GM19395 (cell line): ENCODE data around the gene EXOC7.

Experiments
- ATAC-seq: cut with Tn5 transposase; IDR thresholded peaks from one replicate; pipeline ENCODE4 v1.9.1; 2021; ENCODE audit warnings: mild to moderate bottlenecking, moderate library complexity; ENCODE audit not compliant: unreplicated experiment

The EXOC7 gene

DNA sequence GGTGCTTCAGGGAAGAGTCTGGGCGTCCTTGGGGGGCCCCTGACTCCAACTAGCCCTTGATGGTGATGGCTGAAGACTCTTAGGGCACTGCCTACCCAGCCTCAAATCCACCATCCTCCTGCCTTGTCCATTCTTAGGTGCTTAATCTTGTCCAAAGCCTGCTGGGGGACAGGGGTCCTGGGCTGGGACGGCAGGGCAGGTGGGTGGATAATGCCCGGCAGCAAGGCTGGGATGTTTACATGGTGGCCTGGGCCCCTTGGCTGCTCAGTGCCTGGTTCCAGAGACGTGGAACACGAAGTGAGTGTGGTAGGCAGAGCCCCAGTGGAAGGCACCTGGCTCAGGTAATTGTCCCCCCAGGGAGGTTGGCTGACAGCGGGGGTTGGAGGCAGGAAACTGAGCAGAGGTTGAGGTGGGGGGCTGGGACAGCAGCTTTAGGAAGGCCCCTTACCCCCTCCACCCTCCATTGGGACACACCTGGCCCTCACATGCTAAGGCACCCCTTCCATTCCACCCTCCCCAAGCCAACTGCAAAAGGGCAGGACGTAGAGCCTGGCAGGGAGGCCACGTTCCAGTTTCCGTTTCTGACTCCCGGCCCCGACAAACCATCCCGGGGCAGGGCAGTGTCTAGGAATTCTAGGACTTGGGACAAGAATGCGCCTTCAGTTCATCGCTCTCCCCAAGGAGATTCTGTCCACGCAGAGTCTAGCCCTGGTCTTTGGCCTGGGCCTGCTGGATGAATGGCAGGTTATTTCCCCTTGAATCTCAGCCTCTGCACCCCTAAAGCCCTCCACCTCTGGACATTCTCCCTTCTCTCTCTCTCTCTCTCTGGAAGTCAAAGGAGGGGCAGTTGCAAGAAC, 35.5 kb upstream of the EXOC7 start:
- ATAC-seq = no peak

DNA sequence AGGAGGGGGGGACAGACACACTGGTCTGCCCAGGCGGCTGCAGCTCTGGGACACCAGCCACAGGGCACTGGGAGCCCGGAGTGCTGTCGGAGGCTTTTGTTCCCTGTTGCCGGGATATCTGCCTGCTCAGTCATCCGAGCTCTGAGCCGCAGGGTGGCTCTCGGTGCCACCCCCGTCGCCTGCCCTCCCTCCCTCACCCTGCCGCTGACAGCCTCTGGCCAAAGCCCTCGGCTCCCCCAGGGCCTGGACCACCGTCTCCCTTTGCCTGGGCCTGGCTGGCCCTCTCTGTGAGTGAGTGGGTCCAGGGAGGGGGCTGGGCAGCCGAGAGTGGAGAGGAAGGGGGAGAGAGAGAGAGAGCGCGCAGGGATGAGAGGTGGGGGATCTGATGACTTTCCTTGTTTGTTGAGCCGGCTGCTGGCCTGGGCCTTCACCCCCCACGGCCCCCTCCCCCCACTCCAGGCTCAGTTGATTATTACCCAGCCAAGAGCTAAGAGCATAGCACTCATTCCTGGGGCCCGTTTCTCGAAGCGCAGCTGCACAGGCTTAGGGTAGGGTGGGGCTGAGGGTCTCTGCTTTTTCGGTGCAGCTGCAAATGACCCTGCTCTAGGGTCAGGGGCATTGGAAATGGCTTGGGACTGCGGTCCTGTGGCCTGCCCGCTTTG, 34.8 kb upstream of the EXOC7 start:
- no peak for ATAC-seq

GRCh38 chr17:76137351-76138233, 34.0 kb upstream of the EXOC7 start:
- ATAC-seq = no peak

- ATAC-seq = no peak
Observed at GRCh38 chr17:76137001-76137350, 33.4 kb upstream of the EXOC7 start.

DNA sequence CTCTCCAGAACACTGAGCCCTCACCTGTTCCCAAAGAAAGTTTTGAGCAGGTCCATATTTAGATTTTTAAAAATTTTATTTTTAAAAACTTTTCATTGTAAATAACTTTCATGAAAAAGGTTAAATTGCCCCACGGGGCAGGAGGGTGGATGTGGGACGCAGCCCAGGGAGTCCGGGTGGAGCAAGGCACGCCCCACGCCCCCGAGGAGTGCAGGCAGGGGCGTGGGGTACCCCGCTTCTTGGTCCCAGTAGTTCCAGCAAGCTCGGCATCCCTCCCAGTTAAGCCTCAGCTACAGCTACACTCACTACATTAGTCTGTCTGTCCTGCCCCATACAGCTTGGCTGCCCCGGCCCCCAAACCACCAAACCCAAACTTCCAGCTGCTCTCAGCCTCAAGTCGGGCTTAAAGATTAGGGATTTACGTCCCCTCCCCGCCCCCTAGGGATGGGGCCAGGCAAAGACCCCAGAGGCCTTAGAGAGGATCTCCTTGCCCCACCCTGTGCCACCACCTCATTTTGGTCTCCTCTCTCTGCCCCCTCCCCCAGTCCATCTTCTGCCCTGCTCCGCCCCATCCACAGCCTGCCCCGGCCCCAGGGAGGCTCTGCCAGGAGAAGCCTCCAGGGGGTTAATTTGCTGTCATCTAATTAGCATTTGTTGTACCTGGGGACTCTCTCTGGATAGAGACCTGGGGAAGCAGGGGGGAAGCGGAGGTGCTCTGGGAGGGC, 32.9 kb upstream of the EXOC7 start:
- no peak for ATAC-seq

GRCh38 chr17:76135810-76136188, 32.2 kb upstream of the EXOC7 start:
- ATAC-seq = no peak

GRCh38 chr17:76134911-76135809, 31.6 kb upstream of the EXOC7 start:
- ATAC-seq = no peak

DNA sequence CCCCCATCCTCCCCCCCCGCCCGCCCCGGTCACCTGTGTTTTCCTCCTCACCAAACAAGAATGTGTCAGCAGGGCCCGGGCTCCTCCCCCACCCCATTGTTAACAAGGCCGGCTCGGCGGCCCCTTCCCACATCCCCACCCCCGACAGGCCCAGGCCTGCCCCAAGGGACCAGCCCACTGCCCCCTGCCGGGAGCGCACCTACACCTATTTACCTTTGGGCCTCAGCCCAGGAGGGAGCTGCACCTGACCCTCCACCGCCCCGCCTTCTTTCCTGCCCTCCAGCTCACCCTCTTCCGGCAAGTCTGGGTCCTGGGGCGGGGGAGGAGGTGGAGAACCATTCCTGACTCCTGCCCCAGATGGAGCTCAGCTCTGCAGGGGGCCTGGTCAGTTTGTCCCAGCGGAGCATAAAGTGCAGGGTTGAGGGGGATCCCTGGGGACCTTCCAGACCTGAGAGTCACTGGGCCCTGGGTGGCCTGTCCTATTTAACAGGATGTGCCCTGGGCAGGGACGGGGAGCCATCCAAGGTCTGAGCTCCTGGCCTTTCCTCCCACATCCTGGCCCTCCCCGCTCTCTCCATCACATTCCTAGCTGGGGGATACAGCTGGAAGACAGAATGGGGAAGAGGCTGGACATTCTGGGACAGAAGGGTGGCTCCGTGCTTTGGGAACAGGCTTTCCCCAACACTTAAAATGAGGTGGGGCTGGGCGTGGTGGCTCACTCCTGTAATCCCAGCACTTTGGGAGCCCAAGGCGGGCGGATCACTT, 29.2 kb upstream of the EXOC7 start:
- no peak for ATAC-seq

GRCh38 chr17:76131692-76132573, 28.3 kb upstream of the EXOC7 start:
- ATAC-seq = no peak

- no peak for ATAC-seq
Observed at GRCh38 chr17:76131051-76131691, 27.6 kb upstream of the EXOC7 start.

GRCh38 chr17:76130473-76130872, 26.9 kb upstream of the EXOC7 start:
- ATAC-seq = no peak

GRCh38 chr17:76125922-76126321, 22.3 kb upstream of the EXOC7 start:
- no peak for ATAC-seq

DNA sequence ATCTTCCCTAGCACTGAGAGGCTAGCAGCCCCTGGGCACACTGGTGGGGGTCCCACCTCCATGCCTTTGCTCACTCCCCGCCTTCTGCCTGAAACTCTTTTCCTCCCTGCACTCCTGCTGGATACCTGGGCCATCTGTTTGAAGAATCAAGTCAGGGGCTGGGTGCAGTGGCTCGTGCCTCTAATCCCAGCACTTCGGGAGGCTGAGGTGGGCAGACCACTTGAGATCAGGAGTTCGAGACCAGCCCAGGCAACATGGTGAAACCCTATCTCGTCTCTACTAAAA, 21.7 kb upstream of the EXOC7 start:
- no peak for ATAC-seq

DNA sequence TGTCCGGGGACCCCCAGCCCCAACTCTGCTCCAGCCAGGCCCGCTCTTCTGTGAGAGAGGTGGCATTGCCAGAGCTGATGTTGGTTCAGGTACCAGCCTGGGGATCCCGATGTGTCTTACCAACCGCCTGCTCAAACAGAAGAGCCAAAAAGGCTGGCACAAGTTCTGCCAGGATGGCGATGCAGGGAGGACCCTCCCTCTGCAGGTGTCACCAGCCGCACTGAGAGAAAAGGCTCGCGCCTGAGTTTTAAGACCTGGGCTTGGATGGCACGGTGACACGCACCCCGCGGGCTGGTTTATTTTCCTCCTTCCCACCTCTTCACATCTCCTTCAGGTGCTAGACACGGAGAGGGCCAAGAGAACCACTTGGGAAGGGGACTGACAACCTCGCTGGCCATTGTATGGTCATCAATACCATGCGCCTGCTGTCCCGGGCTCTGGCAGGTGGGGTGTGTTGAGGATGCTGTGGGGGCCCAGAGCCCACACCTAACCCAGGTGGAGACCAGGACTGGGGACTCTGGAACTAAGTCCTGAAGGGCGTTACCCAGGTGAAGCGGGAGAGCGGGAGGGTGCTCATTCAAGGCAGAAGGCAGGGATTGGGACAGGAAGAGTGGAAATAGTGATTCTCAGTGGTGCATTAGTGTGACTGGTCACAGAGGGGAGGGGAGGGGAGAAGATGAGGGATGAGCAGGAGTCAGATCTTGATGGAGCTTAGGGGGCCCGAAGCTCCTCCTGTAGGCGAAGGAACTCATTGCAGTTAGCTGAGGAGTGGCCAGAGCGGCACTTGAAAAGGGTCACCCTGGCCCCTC, 21.2 kb upstream of the EXOC7 start:
- ATAC-seq = no peak

- ATAC-seq = no peak
Observed at GRCh38 chr17:76123749-76124581, 20.4 kb upstream of the EXOC7 start.

- ATAC-seq = no peak
Observed at GRCh38 chr17:76123191-76123499, 19.6 kb upstream of the EXOC7 start.
